CD4-positive, alpha-beta T cell (primary cell): ENCODE data around the gene BICRAL. TPM values are rescaled to one million over a fixed set of nuclear protein-coding genes. Genes with fewer than 3 reads are reported as not detected.
"Not testable (repeated sequence)": the region's sequence is repeated elsewhere in the genome, so short reads cannot be mapped to it uniquely, and the experiment has no call there.

Experiments used
- ATAC-seq: fragments of 200-7000 bp; cut with Tn5 transposase; one replicate; pipeline ENCODE4 v1.10.0; 2022; ENCODE audit warnings: mild to moderate bottlenecking; ENCODE audit not compliant: poor library complexity
- CTCF ChIA-PET: fragments of 350-600 bp; sonication (Branson Sonifier 250); formaldehyde crosslinking; loops from one replicate; lab custom pipeline; 2021; ENCODE audit warnings: antibody characterized with exemption, inconsistent platforms; lab: Charles Lee
- POLR2A ChIA-PET: fragments of 350-600 bp; sonication (Branson Sonifier 250); formaldehyde crosslinking; loops from one replicate; lab custom pipeline; 2021; ENCODE audit warnings: antibody characterized with exemption, inconsistent platforms; lab: Charles Lee
- DNase-seq, 14 experiments: peaks; one replicate each; pipeline ENCODE4 v3.0.0-alpha.2; 2013 to 2020; ENCODE audit warnings: mixed read lengths in 2 of 14
- H3K27ac ChIP-seq, 2 donors: one replicate each; pipeline versions ENCODE4 v1.5.1 to v1.7.0; 2013; ENCODE audit warnings: low read length in 2 of 2, low read depth in 1 of 2, mild to moderate bottlenecking in 1 of 2
- H3K27me3 ChIP-seq, 2 experiments: 1 replicate in 1 of 2; 2 replicates in 1 of 2; pipeline versions ENCODE4 v1.6.1 to v1.7.0; 2013; ENCODE audit warnings: low read length in 2 of 2, control low read depth in 1 of 2, mild to moderate bottlenecking in 1 of 2, moderate library complexity in 1 of 2; ENCODE audit not compliant: insufficient read depth in 2 of 2, control insufficient read depth in 1 of 2
- H3K36me3 ChIP-seq: one replicate; pipeline ENCODE4 v1.6.1; 2013; ENCODE audit warnings: low read length, control low read depth; ENCODE audit not compliant: insufficient read depth
- H3K4me1 ChIP-seq: one replicate; pipeline ENCODE4 v1.6.1; 2013; ENCODE audit warnings: low read length, control low read depth; ENCODE audit not compliant: insufficient read depth
- H3K4me3 ChIP-seq: one replicate; pipeline ENCODE4 v1.5.1; 2013; ENCODE audit warnings: mild to moderate bottlenecking, low read length, moderate library complexity
- H3K9me3 ChIP-seq, 2 experiments: 1 replicate in 1 of 2; 2 replicates in 1 of 2; pipeline versions ENCODE4 v1.6.1 to v1.7.0; 2013; ENCODE audit warnings: low read length in 2 of 2, mild to moderate bottlenecking in 2 of 2, control low read depth in 1 of 2, moderate library complexity in 1 of 2; ENCODE audit not compliant: control insufficient read depth in 1 of 2, insufficient read depth in 1 of 2
- H3K27ac Mint-ChIP-seq: one replicate; pipeline ENCODE4 v1.8.0; 2020; ENCODE audit warnings: mixed read lengths
- H3K27me3 Mint-ChIP-seq: one replicate; pipeline ENCODE4 v1.8.0; 2021; ENCODE audit warnings: mixed read lengths
- H3K36me3 Mint-ChIP-seq: one replicate; pipeline ENCODE4 v1.8.0; 2021; ENCODE audit warnings: low read depth, mixed read lengths
- H3K4me1 Mint-ChIP-seq: one replicate; pipeline ENCODE4 v1.8.0; 2021; ENCODE audit warnings: low read depth, mixed read lengths
- H3K4me3 Mint-ChIP-seq: one replicate; pipeline ENCODE4 v1.8.0; 2020; ENCODE audit warnings: mild to moderate bottlenecking, mixed read lengths
- H3K9me3 Mint-ChIP-seq: one replicate; pipeline ENCODE4 v1.8.0; 2020; ENCODE audit warnings: mixed read lengths
- CTCF ChIP-seq: fragments of 200-600 bp; IDR thresholded peaks from one replicate; pipeline ENCODE4 v1.8.0; 2022; ENCODE audit warnings: antibody characterized with exemption, mild to moderate bottlenecking
- intact Hi-C, 2 experiments: fragments of 100-400 bp; cut with DNase I in 1 of 2; cut with micrococcal nuclease in 1 of 2; formaldehyde crosslinking; loops; one replicate each; pipeline versions ENCODE4 v1.15.1 to v1.9.0; 2023 to 2025; cut with DNase I, micrococcal nuclease
- total RNA-seq, 174 experiments: library from RNA in 2 of 174; stranded (reverse) in 2 of 174; gene quantifications; one replicate each; pipeline ENCODE4 v1.2.3 and lab custom pipeline; 2021 to 2026

BICRAL gene
- total RNA-seq, 2 experiments from 2014 or later: 15.0 to 15.8 TPM

- DNase-seq: peak; percentile 43 to 90 (median 60)
- intact Hi-C loops: loop anchor here (1.0 to 10.0 kb wide), 5 partner anchors 111 to 603 kb away; partner anchors contain the start of genes KLHDC3 (in 1 of the 2) and MEA1 (in 1 of the 2)
- no peaks in the 10 kb centered on the region for H3K36me3 Mint-ChIP-seq
- H3K27ac Mint-ChIP-seq: no peak overlapping the region
- H3K27me3 ChIP-seq: no peaks in the 10 kb centered on the region
- H3K9me3 ChIP-seq: no peaks in the 10 kb centered on the region
- no peak overlapping the region for H3K27ac ChIP-seq
- peaks cover 11% of the 10 kb centered on the region for H3K4me1 Mint-ChIP-seq
- peak; percentile 91 for TF ChIP-seq CTCF
- no peaks in the 10 kb centered on the region for H3K9me3 Mint-ChIP-seq
- no peak overlapping the region for H3K4me3 Mint-ChIP-seq
- ATAC-seq: peak; percentile 97
- H3K4me3 ChIP-seq: no peak overlapping the region
- no peaks in the 10 kb centered on the region for H3K27me3 Mint-ChIP-seq
- H3K4me1 ChIP-seq: peaks cover 7% of the 10 kb centered on the region
- POLR2A ChIA-PET: interaction anchor here (1.6 kb wide), 1 partner anchor 242 kb away, joined by 4 read pairs; no protein-coding TSS in a partner anchor
- CTCF ChIA-PET: interaction anchor here (0.6 to 2.3 kb wide), 9 partner anchors 20 to 250 kb away, joined by 3 to 10 read pairs (median 4); partner anchors contain the start of genes CUL7, PEX6, PPP2R5D and RRP36
- no peaks in the 10 kb centered on the region for H3K36me3 ChIP-seq
These were observed 119.7 kb downstream of the BICRAL start for GRCh38 chr6:42901538-42901957.

GRCh38 chr6:42902429-42903263 lies 120.8 kb downstream of the BICRAL start:
- H3K36me3 Mint-ChIP-seq, H3K27ac ChIP-seq, H3K4me3 Mint-ChIP-seq, H3K4me3 ChIP-seq, H3K36me3 ChIP-seq, H3K9me3 ChIP-seq, H3K27ac Mint-ChIP-seq, H3K27me3 ChIP-seq, DNase-seq, ATAC-seq, H3K4me1 ChIP-seq, H3K9me3 Mint-ChIP-seq, H3K27me3 Mint-ChIP-seq: not testable (repeated sequence)
- intact Hi-C loops: loop anchor here in 1 of 2 experiments (5.0 to 10.0 kb wide), 4 partner anchors 110 to 602 kb away; partner anchors contain the start of genes KLHDC3 and MEA1
- POLR2A ChIA-PET: interaction anchor here (1.6 kb wide), 1 partner anchor 241 kb away, joined by 4 read pairs; no protein-coding TSS in a partner anchor
- H3K4me1 Mint-ChIP-seq: peaks cover 11% of the 10 kb centered on the region
- CTCF ChIA-PET: interaction anchor here (1.2 kb wide), 1 partner anchor 76 kb away, joined by 4 read pairs; the partner anchor contains the start of gene PEX6

GRCh38 chr6:42904467-42904866 lies 122.6 kb downstream of the BICRAL start:
- H3K4me1 Mint-ChIP-seq: peaks cover 6% of the 10 kb centered on the region
- H3K27ac ChIP-seq: no peak overlapping the region
- peaks cover 7% of the 10 kb centered on the region for H3K4me1 ChIP-seq
- H3K27ac Mint-ChIP-seq: no peak overlapping the region
- ChIA-PET CTCF (interaction anchor here (1.1 kb wide), 1 partner anchor 99 kb away, joined by 3 read pairs; no protein-coding TSS in a partner anchor), POLR2A (interaction anchor here (1.4 kb wide), 1 partner anchor 25 kb away, joined by 3 read pairs; the partner anchor contains the start of gene CNPY3)
- no peak for DNase-seq
- no peaks in the 10 kb centered on the region for H3K9me3 ChIP-seq
- H3K36me3 Mint-ChIP-seq: no peaks in the 10 kb centered on the region
- TF ChIP-seq CTCF: no peak
- no peaks in the 10 kb centered on the region for H3K27me3 ChIP-seq
- no peak overlapping the region for H3K4me3 ChIP-seq
- no peaks in the 10 kb centered on the region for H3K36me3 ChIP-seq
- no peaks in the 10 kb centered on the region for H3K27me3 Mint-ChIP-seq
- no peaks in the 10 kb centered on the region for H3K9me3 Mint-ChIP-seq
- ATAC-seq: no peak
- H3K4me3 Mint-ChIP-seq: no peak overlapping the region
- intact Hi-C loops: loop anchor here in 1 of 2 experiments (5.0 to 10.0 kb wide), 4 partner anchors 108 to 600 kb away; partner anchors contain the start of genes KLHDC3 and MEA1
